ENCODE results near the gene SEC61A1. TPM values are rescaled to one million over a fixed set of nuclear protein-coding genes. Genes with fewer than 3 reads are reported as not detected.

The SEC61A1 gene
- total RNA-seq, 1 donor from 2014 or later, result 92.8 TPM

DNA sequence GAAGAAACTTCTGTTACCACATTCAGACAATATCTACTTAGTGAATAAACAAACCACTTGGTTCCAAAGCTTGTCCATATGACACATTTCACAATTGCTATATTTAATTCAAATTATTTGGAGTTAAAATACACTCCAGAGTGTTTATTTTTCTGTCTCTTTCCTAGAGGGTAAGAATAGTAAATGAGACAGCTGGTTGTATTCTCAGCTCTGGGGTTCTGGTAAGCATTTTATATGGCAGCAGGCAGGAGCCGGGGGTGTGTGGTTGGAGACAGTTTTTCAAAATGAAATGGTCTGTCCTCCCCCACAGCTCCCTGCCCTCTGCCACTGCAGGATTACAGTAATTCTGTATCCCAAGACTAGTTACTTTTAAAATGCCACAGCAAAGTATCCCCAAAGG is 10.9 kb upstream of the SEC61A1 start:
- Histone ChIP-seq H3K4me3 (no peak overlapping the region), H3K9me3 (no peaks in the 10 kb centered on the region), H3K27me3 (no peaks in the 10 kb centered on the region), H3K4me1 (no peaks in the 10 kb centered on the region), H3K36me3 (no peaks in the 10 kb centered on the region), H3K27ac (no peak overlapping the region)
- no peak for DNase-seq (ENCODE audit: extremely low spot score in 2 of 2)
- intact Hi-C loops (cut with DNase I), result no loop called here
- TF ChIP-seq POLR2AphosphoS5 (IDR thresholded peaks at IDR 0.05; ENCODE audit: insufficient read depth in 1 of 2, low read depth in 1 of 2) (no peak), POLR2A (IDR thresholded peaks at IDR 0.05) (no peak)
- TF ChIP-seq, protein P1, sequence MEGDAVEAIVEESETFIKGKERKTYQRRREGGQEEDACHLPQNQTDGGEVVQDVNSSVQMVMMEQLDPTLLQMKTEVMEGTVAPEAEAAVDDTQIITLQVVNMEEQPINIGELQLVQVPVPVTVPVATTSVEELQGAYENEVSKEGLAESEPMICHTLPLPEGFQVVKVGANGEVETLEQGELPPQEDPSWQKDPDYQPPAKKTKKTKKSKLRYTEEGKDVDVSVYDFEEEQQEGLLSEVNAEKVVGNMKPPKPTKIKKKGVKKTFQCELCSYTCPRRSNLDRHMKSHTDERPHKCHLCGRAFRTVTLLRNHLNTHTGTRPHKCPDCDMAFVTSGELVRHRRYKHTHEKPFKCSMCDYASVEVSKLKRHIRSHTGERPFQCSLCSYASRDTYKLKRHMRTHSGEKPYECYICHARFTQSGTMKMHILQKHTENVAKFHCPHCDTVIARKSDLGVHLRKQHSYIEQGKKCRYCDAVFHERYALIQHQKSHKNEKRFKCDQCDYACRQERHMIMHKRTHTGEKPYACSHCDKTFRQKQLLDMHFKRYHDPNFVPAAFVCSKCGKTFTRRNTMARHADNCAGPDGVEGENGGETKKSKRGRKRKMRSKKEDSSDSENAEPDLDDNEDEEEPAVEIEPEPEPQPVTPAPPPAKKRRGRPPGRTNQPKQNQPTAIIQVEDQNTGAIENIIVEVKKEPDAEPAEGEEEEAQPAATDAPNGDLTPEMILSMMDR (IDR thresholded peaks at IDR 0.05), result no peak

DNA sequence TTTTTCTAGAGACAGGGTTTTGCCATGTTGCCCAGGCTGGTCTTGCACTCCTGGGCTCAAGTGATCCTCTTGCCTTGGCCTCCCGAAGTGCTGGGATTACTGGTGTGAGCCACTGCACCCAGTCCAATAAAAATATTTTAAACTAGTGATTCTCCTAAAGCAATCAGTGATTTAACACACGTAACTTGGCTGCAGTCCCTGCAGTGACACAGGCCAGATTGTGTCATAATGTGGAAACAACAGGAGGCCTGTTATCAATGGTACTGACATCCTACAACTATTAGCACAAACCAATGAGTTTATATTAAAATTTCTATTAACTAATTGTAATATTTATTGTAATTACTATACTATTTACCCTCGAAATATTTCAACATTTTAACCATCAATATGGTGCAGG is 1.6 kb upstream of the SEC61A1 start:
- Histone ChIP-seq H3K36me3 (no peaks in the 10 kb centered on the region), H3K27me3 (no peaks in the 10 kb centered on the region), H3K4me3 (no peak overlapping the region), H3K9me3 (no peaks in the 10 kb centered on the region), H3K4me1 (peaks cover 42% of the 10 kb centered on the region), H3K27ac (no peak overlapping the region)
- intact Hi-C loops (cut with DNase I), result no loop called here
- TF ChIP-seq POLR2AphosphoS5 (IDR thresholded peaks at IDR 0.05; ENCODE audit: insufficient read depth in 1 of 2, low read depth in 1 of 2), result no peak
- TF ChIP-seq, protein P1 (IDR thresholded peaks at IDR 0.05), result no peak
- no peak for TF ChIP-seq POLR2A (IDR thresholded peaks at IDR 0.05)
- no peak for DNase-seq (ENCODE audit: extremely low spot score in 2 of 2)

DNA sequence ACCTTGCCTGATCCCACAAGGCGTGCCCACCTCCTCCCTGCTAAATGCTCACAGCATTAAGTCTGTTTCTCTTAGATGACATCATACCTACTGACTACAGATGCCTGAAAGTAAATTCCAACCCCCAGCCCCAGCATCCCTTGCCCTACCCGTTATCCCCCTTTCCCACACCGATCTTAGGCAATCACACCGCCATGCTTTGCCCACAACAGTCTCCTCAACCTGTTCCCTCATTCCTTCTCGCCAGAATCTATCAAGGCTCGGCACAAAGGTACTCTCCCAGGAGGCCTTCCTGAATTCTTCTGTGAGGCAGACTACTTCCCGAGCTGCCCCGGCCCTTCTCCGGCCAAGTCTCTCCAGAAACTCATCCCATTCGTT is 789 bp upstream of the SEC61A1 start:
- Histone ChIP-seq H3K4me1 (peaks cover 44% of the 10 kb centered on the region), H3K27me3 (no peaks in the 10 kb centered on the region), H3K36me3 (peaks cover 0 to 5% of the 10 kb centered on the region in 2 donors), H3K27ac (peak overlapping the region; percentile 90), H3K4me3 (peak overlapping the region; percentile 97 to 99), H3K9me3 (no peaks in the 10 kb centered on the region)
- TF ChIP-seq, protein P1 (IDR thresholded peaks at IDR 0.05), result no peak
- intact Hi-C loops (cut with DNase I), result no loop called here
- DNase-seq (ENCODE audit: extremely low spot score in 2 of 2), result no peak

DNA sequence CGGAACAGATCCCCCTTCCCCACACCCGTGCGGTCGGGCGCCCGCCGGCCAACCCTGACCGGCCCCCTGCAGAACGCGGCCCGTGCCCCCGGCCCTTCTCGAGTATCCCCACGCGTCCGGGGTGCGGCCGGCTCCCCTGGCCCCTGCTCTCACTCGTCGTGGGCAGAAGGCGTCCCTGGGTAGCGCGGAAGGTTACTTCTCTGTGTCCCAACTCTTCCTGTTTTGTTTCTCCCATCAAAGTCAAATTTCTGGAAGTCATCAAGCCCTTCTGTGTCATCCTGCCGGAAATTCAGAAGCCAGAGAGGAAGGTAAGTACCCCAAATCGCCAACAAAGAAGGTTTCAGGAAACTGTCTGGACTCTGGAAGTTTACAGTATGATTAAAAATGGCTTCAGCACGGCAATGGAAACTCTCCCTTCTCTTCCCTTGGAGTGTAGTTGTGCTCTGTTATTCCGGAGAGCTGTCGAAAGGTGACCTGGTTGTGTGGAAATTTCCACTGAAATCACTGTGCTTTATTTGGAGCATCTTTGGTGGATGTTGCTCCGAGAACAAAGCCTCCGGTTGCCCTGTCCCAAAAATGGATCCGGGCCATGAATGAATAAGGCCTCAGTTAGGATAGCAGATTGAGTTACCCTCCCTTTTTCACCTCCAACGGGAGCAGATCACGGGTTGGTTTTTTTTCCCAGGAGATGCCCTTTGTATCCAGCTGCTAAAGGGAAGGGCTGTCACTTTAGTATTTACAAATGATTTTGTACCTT is 536 bp downstream of the SEC61A1 start:
- no peaks in the 10 kb centered on the region for H3K9me3 ChIP-seq
- DNase-seq (ENCODE audit: extremely low spot score in 2 of 2), result no peak
- no peaks in the 10 kb centered on the region for H3K27me3 ChIP-seq
- H3K4me1 ChIP-seq, result peaks cover 44% of the 10 kb centered on the region
- TF ChIP-seq, protein P1 (IDR thresholded peaks at IDR 0.05), result no peak
- no peak for TF ChIP-seq POLR2AphosphoS5 (IDR thresholded peaks at IDR 0.05; ENCODE audit: insufficient read depth in 1 of 2, low read depth in 1 of 2)
- no peak for TF ChIP-seq POLR2A (IDR thresholded peaks at IDR 0.05)
- intact Hi-C loops (cut with DNase I), result no loop called here
- peak overlapping the region; percentile 90 for H3K27ac ChIP-seq
- H3K36me3 ChIP-seq, result peaks cover 0 to 15% of the 10 kb centered on the region in 2 donors
- H3K4me3 ChIP-seq, result peak overlapping the region; percentile 97 to 99

DNA sequence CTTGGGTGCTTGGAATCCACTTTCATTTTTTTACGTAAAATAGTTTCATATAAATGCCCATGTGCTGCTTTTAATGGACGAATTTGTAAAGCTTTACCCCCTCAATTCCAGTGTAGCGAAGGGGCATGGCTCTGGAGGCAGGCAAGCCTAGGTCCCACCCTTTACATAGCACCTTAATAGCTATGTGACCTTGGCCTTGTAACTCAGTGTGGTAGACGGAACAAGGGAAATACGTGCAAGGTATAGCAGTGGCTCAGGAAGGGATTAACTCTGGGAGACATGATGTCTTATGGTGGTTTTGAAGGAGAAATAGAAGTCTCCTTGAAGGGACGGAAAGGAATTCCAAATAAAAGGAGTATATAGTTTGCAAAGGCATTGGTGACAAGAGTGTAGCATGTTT is 1.4 kb downstream of the SEC61A1 start:
- H3K27me3 ChIP-seq, result no peaks in the 10 kb centered on the region
- H3K9me3 ChIP-seq, result no peaks in the 10 kb centered on the region
- peak overlapping the region; percentile 90 for H3K27ac ChIP-seq
- H3K4me3 ChIP-seq, result peak overlapping the region; percentile 97 to 99
- no peak for DNase-seq (ENCODE audit: extremely low spot score in 2 of 2)
- intact Hi-C loops (cut with DNase I), result no loop called here
- H3K36me3 ChIP-seq, result peaks cover 0 to 23% of the 10 kb centered on the region in 2 donors
- no peak for TF ChIP-seq POLR2AphosphoS5 (IDR thresholded peaks at IDR 0.05; ENCODE audit: insufficient read depth in 1 of 2, low read depth in 1 of 2)
- no peak for TF ChIP-seq POLR2A (IDR thresholded peaks at IDR 0.05)
- TF ChIP-seq, protein P1 (IDR thresholded peaks at IDR 0.05), result no peak
- peaks cover 44% of the 10 kb centered on the region for H3K4me1 ChIP-seq

All from vagina (tissue), 2 donors.